OCI-M2 (cell line): Measurements from ENCODE around the gene LIX1.

Experiments used
- DNase-seq: peaks from one replicate; lab custom pipeline; 2025; ENCODE audit not compliant: unreplicated experiment; lab: John Stamatoyannopoulos, UW

Gene LIX1

GRCh38 chr5:97077246-97077645, 65.2 kb downstream of the LIX1 start:
- DNase-seq = no peak

- no peak for DNase-seq
Measured at GRCh38 chr5:97076098-97076497, 66.3 kb downstream of the LIX1 start.

GRCh38 chr5:97075649-97076048, 66.8 kb downstream of the LIX1 start:
- DNase-seq = no peak

- no peak for DNase-seq
Measured at GRCh38 chr5:97074859-97075489, 67.4 kb downstream of the LIX1 start.

- DNase-seq = no peak
Measured at GRCh38 chr5:97073420-97073819, 69.0 kb downstream of the LIX1 start.

- no peak for DNase-seq
Measured at GRCh38 chr5:97072696-97073095, 69.7 kb downstream of the LIX1 start.

- DNase-seq = no peak
Measured at GRCh38 chr5:97071993-97072392, 70.4 kb downstream of the LIX1 start.

- DNase-seq = no peak
Measured at GRCh38 chr5:97071101-97071500, 71.3 kb downstream of the LIX1 start.

GRCh38 chr5:97070234-97070633, 72.2 kb downstream of the LIX1 start:
- no peak for DNase-seq

- DNase-seq = no peak
Measured at GRCh38 chr5:97067296-97067850, 75.0 kb downstream of the LIX1 start.

- no peak for DNase-seq
Measured at GRCh38 chr5:97065475-97065874, 76.9 kb downstream of the LIX1 start.

GRCh38 chr5:97063251-97063650, 79.2 kb downstream of the LIX1 start:
- DNase-seq = no peak

- DNase-seq = no peak
Measured at GRCh38 chr5:97062046-97062445, 80.4 kb downstream of the LIX1 start.

- DNase-seq = no peak
Measured at GRCh38 chr5:97056263-97056662, 86.1 kb downstream of the LIX1 start.

GRCh38 chr5:97049175-97049574, 93.2 kb downstream of the LIX1 start:
- DNase-seq = no peak

- DNase-seq = no peak
Measured at GRCh38 chr5:97047076-97047475, 95.3 kb downstream of the LIX1 start.

- DNase-seq = no peak
Measured at GRCh38 chr5:97046270-97046982, 96.0 kb downstream of the LIX1 start.

- no peak for DNase-seq
Measured at GRCh38 chr5:97044052-97044451, 98.4 kb downstream of the LIX1 start.

- no peak for DNase-seq
Measured at GRCh38 chr5:97043511-97043910, 98.9 kb downstream of the LIX1 start.

- no peak for DNase-seq
Measured at GRCh38 chr5:97042996-97043395, 99.4 kb downstream of the LIX1 start.
